Dermis blood vessel endothelial cell (primary cell): ENCODE results near the gene TMEM132C. TPM values are rescaled to one million over a fixed set of nuclear protein-coding genes. Genes with fewer than 3 reads are reported as not detected.
A peak's percentile ranks its signal among the peaks of the same experiment; 100 is the strongest.
"Not testable (repeated sequence)": the region's sequence is repeated elsewhere in the genome, so short reads cannot be mapped to it uniquely, and the experiment has no call there.

Experiments
- DNase-seq: peaks from one replicate; pipeline ENCODE4 v3.0.0; 2010
- total RNA-seq: library from RNA; depleted of rRNA; stranded (reverse); fragments of >200 nt; gene quantifications from 2 replicates; pipeline ENCODE4 v1.2.3, GENCODE V29; 2014

The TMEM132C gene
- not detected in 2 replicates for total RNA-seq

GRCh38 chr12:128267131-128267622, at the start of gene TMEM132C:
TMEM132C (plus strand) TSS chr12:128267170; CDS start chr12:128267403, 233 bp downstream.
- DNase-seq = no peak

DNA sequence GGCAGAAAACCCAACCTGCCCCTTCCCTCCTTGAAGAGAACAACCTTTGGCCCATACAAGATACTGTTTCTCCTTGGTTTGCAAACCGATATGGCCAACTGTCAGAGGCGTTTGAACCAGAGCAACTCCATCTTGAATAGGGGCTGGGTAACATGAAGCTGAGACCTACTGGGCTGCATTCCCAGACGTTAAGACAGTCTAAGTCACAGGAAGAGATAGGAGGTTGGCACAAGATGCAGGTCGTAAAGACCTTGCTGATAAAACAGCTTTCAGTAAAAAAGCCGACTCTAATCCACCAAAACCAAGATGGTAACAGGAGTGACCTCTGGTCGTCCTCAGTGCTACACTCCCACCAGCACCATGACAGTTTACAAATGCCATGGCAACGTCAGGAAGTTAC, 42.7 kb upstream of the TMEM132C start:
- no peak for DNase-seq

DNA sequence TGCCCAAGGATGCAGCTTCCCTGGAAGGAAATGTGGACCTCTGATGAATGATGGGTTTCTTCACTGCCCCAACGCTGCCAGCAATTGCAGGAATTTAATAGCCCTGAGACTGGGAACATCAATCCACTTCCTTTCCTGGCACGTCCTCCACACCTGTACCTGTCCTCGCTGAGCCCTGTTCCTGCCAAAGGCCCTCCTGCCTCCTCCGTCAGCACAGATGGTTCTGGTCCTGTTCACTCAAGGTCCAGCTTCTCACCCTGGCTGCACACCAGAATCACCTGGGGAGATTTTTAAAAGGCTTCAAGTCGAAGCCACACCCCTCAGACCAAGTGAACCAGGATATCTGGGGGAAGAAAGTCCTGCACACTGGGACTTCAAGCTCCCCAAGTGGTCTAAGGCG, 38.4 kb upstream of the TMEM132C start:
- DNase-seq = no peak

DNA sequence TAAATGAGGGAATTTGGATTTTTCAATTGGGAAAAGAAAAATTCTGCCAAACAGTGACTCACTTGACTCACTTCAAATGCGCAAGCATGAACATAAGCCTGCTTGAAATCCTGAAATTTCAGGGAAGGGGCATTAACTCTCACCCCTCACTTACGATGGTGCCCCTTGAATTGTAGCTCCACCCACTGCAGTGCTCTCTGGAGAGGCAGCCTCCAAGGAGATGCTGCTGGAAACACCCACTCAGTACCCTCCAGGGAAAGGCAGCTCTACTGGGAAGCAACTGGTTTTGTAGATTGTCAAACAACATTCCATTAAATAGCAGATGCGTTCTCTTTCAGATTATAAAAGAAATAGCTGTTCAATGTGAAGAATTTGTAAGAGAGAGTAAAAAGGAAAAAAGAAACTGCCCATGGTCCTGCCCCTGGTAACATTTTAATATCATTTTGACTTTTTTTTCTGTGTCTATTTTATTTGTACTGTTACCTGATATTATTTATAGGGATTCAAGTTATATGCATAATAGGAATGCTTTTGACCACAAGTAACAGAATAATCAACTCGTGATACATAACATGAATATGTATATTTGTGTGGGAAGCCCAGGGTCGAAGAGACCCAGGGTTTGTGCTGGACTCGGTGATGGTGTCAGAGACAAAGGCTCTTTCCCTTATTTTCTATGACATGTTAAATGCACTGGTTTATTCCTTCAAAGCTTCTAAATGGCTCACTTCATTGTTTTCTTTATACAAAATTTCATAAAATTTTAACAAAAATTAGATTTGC, 31.1 kb upstream of the TMEM132C start:
- no peak for DNase-seq

GRCh38 chr12:128236525-128236924, 30.4 kb upstream of the TMEM132C start:
- no peak for DNase-seq

DNA sequence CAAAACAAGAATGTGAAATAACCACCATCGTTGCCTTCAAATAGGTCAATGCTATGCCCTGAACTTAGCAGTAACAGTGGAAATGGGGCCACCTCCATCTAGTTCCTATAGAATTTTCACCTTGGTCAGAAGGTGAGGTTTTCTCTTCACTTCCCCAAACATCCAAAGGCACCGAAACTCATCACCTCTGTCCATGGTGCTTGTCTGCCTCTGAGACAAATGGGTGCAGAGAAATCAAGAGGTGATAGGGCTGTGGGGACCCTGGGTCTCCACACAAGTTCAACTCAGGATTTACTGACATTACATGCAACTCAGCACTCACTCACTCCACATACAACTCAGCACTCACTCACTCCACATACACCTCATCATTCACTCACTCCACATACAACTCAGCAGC, 26.2 kb upstream of the TMEM132C start:
- no peak for DNase-seq

- no peak for DNase-seq
These were observed 21.8 kb upstream of the TMEM132C start for GRCh38 chr12:128245121-128245520.

- no peak for DNase-seq
These were observed 21.1 kb upstream of the TMEM132C start for GRCh38 chr12:128245905-128246304.

- DNase-seq = no peak
These were observed 16.9 kb upstream of the TMEM132C start for GRCh38 chr12:128250096-128250495.

DNA sequence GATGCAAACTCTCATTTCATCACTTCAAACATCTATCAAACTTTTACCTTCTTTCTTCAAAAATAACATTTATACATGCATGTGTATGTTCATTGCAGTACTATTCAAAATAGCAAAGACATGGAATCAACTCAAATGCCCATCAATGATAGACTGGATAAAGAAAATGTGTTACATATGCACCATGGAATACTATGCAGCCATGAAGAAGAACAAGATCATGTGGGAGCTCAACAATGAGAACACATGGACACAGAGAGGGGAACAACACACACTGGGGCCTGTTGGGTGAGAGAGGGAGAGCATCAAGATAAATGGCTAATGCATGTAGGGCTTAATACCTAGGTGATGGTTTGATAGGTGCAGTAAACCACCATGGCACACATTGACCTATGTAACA, 13.1 kb upstream of the TMEM132C start:
- not testable (repeated sequence) for DNase-seq

DNA sequence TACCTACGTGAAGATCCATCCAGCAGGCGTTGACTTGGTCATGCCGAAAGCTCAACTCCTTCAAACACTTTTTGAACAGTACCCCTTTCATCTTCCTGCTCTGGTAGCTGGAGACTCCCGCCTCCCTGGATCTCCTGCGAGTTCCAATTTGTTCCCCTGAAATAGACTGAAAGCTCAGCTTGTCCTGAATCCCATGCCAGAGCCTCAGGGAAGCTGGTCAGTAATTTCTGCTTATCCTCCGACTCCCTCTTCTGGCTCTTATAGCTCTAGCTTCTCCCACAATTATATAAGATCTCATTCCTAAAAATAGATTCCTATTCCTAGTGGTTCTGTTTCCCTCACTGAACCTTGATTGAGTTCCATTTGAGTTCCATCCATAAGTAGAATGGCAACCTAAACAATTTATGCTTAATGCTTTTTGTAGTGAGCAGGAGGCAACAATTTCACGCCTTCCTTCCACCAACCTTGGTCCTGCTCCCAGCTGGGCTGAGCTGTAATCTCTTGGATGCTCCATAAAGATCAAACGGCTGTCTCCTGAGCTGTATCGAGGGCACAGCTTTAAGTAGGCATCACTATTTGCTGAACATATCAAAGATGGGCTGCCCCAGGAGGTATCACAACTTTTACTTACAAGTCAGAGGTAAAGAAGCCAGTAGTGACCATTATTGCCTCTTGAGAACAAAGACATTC, 8.0 kb upstream of the TMEM132C start:
- DNase-seq = no peak

- DNase-seq = peak; percentile 46
These were observed 7.4 kb upstream of the TMEM132C start for GRCh38 chr12:128259556-128260070.

GRCh38 chr12:128261757-128262156, 5.2 kb upstream of the TMEM132C start:
- DNase-seq = no peak

DNA sequence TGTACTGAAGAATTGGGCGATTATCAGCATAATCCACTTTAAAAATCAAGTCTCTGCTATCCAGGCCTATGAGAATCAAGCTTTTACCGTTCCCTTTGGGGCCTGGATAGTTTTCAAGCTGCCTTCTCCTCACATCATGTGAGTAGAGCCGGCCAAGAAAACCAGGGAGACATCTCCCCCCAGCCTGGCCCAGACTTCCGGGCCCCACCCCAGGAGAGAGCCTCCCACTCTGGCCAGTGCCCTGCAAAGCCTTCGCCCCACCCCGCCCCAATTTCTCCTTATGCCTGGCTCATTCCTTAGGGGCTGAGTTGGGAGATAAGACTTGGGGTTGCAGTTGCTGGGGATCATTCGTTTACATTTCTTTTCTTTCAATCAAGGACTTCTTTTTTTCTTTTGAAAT, 1.4 kb upstream of the TMEM132C start:
- DNase-seq = no peak

DNA sequence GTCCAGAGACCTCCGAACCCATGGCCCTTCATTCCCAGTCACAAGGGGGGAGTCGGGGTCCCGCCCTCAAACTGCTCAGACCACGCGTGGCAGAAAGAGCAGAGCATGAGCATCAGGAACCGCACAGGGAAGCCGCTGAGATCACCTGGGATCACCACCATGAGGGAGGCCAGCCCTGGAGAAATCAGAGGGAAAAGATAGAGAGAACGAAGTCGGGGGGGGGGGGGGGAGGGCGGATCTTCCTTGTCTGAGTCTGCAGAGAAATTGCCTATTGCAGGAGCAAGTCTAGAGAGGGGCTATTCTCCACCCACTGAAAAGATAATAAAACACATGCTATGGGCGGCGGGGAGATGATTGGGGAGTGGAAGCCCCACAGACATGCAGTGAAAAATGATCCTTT, 884 bp upstream of the TMEM132C start:
- no peak for DNase-seq

GRCh38 chr12:128266541-128267130, 334 bp upstream of the TMEM132C start:
- DNase-seq = no peak

- no peak for DNase-seq
These were observed 845 bp downstream of the TMEM132C start for GRCh38 chr12:128267651-128268378.

DNA sequence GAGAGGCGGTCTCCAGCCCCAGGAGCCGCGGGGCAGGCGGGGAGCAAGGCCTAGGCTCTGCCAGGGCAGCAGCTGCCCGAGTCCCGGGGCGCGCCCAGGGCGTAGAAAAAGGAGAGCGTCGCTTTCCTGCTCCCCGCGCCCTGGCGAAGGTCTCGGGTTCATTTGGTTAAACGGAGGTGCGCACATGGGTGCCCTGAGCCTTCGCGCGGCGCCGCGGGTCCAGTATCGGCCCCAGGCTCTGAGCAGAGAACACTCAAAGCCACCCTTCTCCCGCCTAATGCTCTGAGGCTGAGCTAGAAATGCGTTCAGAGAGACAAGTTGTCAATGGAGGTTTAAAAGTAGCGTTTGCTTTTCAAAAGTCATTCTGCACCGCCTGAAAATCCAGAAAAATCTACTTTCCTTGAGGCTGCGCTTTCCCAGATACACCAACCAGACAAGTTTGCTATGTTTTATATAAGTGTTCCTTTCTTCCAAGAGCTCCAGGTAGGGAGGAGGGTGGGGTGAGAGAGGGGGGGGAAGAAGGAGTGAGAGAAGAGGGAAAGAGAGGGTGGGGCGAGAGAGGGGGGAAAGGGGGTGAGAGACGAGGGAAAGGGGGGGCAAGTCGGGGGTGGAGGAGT, 1.5 kb downstream of the TMEM132C start:
- no peak for DNase-seq

GRCh38 chr12:128269181-128269591, 2.2 kb downstream of the TMEM132C start:
- no peak for DNase-seq

GRCh38 chr12:128276471-128276870, 9.5 kb downstream of the TMEM132C start:
- DNase-seq = no peak

DNA sequence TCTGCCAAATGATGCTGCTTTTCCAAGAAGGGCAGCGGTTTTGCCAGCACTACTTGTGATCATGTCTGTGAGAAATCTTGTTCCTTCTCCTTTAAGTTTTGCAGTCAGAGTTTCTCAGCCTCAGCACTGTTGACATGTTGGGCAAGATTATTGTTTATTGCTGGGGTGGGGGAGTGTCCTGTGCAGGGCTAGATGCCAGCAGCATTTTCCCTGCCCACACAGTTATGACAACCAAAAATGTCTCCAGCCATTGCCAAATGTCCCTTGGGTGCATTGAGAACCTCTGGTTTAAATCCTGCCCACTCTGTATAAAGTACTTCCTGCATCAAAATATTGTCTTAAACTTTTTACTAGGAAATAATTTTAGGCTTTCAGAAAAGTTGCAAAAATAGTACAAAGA, 20.0 kb downstream of the TMEM132C start:
- DNase-seq = no peak

DNA sequence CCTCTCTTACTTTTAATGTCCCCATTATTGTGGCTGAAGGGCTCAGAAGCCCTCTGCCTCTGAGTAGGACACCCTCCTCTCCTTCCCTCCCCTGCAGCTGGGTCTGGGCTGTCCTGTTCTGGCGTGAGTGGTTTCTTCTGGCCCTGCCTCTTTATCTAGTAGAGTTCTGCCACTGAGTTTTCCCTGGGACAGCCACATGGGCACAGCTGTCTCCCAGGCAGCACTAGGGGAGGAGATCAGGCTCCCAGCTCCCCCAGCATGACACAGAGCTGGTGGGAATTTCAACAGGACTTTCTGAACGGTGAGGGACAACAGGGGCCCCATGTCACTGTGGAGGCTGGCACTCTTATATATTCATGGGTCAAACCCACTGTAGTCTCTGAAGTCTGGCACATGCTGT, 21.4 kb downstream of the TMEM132C start:
- no peak for DNase-seq
